Liver (tissue), 9 donors: ENCODE results near the gene GATC. TPM values are rescaled to one million over a fixed set of nuclear protein-coding genes. Genes with fewer than 3 reads are reported as not detected.

ENCODE experiments used
- DNase-seq: peaks from one replicate; pipeline ENCODE4 v3.0.0-alpha.2; 2017; ENCODE audit warnings: low spot score
- H3K27ac ChIP-seq, 2 donors: one replicate each; pipeline ENCODE4 v1.7.0; 2013; ENCODE audit warnings: inconsistent platforms in 2 of 2, low read length in 2 of 2, control low read depth in 1 of 2, low read depth in 1 of 2, mild to moderate bottlenecking in 1 of 2
- H3K27me3 ChIP-seq, 4 donors: one replicate each; pipeline versions ENCODE4 v1.6.1 to v1.7.0; 2013; ENCODE audit warnings: low read length in 3 of 4, inconsistent platforms in 1 of 4, mild to moderate bottlenecking in 1 of 4, moderate library complexity in 1 of 4; ENCODE audit not compliant: control insufficient read depth in 4 of 4, insufficient read depth in 4 of 4
- H3K36me3 ChIP-seq, 4 donors: one replicate each; pipeline versions ENCODE4 v1.6.1 to v1.7.0; 2013; ENCODE audit warnings: low read length in 3 of 4, mild to moderate bottlenecking in 3 of 4, low read depth in 1 of 4, moderate library complexity in 1 of 4; ENCODE audit not compliant: control insufficient read depth in 4 of 4, insufficient read depth in 3 of 4
- H3K4me1 ChIP-seq, 4 donors: one replicate each; pipeline versions ENCODE4 v1.6.1 to v1.7.0; 2013; ENCODE audit warnings: low read length in 3 of 4, mild to moderate bottlenecking in 3 of 4, moderate library complexity in 1 of 4; ENCODE audit not compliant: control insufficient read depth in 4 of 4, insufficient read depth in 4 of 4
- H3K4me3 ChIP-seq, 3 donors: one replicate each; pipeline versions ENCODE4 v1.6.1 to v1.7.0; 2013; ENCODE audit warnings: low read length in 3 of 3, control low read depth in 1 of 3, low read depth in 1 of 3, mild to moderate bottlenecking in 1 of 3
- H3K9ac ChIP-seq, 2 donors: one replicate each; pipeline ENCODE4 v1.7.0; 2013; ENCODE audit warnings: low read length in 2 of 2, mild to moderate bottlenecking in 2 of 2, moderate library complexity in 2 of 2, control low read depth in 1 of 2, low read depth in 1 of 2
- H3K9me3 ChIP-seq, 4 donors: one replicate each; pipeline versions ENCODE4 v1.6.1 to v1.7.0; 2013; ENCODE audit warnings: low read length in 3 of 4; ENCODE audit not compliant: control insufficient read depth in 4 of 4
- ATF3 ChIP-seq: IDR thresholded peaks from 2 replicates; pipeline ENCODE4 v1.6.1; 2016; ENCODE audit warnings: antibody characterized with exemption
- CTCF ChIP-seq: fragments of 150-350 bp; IDR thresholded peaks from 2 replicates; pipeline ENCODE4 v1.5.1; 2017; ENCODE audit warnings: improper control_type of control experiment, low read depth, low read length; ENCODE audit not compliant: missing input control
- EGR1 ChIP-seq, 2 donors: IDR thresholded peaks; 2 replicates each; pipeline ENCODE4 v1.6.1; 2016 to 2018; ENCODE audit warnings: antibody characterized with exemption in 2 of 2, low read depth in 2 of 2
- FOXA1 ChIP-seq: IDR thresholded peaks from 2 replicates; pipeline ENCODE4 v1.6.1; 2016; ENCODE audit warnings: antibody characterized with exemption
- FOXA2 ChIP-seq: IDR thresholded peaks from 2 replicates; pipeline ENCODE4 v1.6.1; 2016; ENCODE audit warnings: antibody characterized with exemption
- GABPA ChIP-seq, 2 donors: IDR thresholded peaks in 1 of 2; conservative IDR thresholded peaks in 1 of 2; 2 replicates each; pipeline ENCODE4 v1.6.1; 2016; ENCODE audit warnings: antibody characterized with exemption in 2 of 2, mild to moderate bottlenecking in 1 of 2, moderate library complexity in 1 of 2
- HNF4A ChIP-seq, 2 donors: conservative IDR thresholded peaks; 2 replicates each; pipeline ENCODE4 v1.6.1; 2016; ENCODE audit warnings: antibody characterized with exemption in 2 of 2, mild to moderate bottlenecking in 2 of 2
- HNF4G ChIP-seq: IDR thresholded peaks from 2 replicates; pipeline ENCODE4 v1.6.1; 2016; ENCODE audit warnings: antibody characterized with exemption
- JUND ChIP-seq, 2 donors: IDR thresholded peaks; 2 replicates each; pipeline ENCODE4 v1.6.1; 2016; ENCODE audit warnings: antibody characterized with exemption in 2 of 2
- MAX ChIP-seq: IDR thresholded peaks from 2 replicates; pipeline ENCODE4 v1.6.1; 2016; ENCODE audit warnings: antibody characterized with exemption
- NR2F2 ChIP-seq: IDR thresholded peaks from 2 replicates; pipeline ENCODE4 v1.6.1; 2016; ENCODE audit warnings: antibody characterized with exemption
- RAD21 ChIP-seq, 2 donors: IDR thresholded peaks; 2 replicates each; pipeline ENCODE4 v1.6.1; 2016; ENCODE audit warnings: antibody characterized with exemption in 2 of 2, mild to moderate bottlenecking in 2 of 2
- REST ChIP-seq: IDR thresholded peaks from 2 replicates; pipeline ENCODE4 v1.6.1; 2016; ENCODE audit warnings: antibody characterized with exemption, mild to moderate bottlenecking
- RXRA ChIP-seq, 2 donors: IDR thresholded peaks; 2 replicates each; pipeline ENCODE4 v1.6.1; 2017 to 2018; ENCODE audit warnings: antibody characterized with exemption in 2 of 2, mild to moderate bottlenecking in 1 of 2
- SP1 ChIP-seq: IDR thresholded peaks from 2 replicates; pipeline ENCODE4 v1.6.1; 2018; ENCODE audit warnings: antibody characterized with exemption, mild to moderate bottlenecking
- TAF1 ChIP-seq: conservative IDR thresholded peaks from 2 replicates; pipeline ENCODE4 v1.6.1; 2016; ENCODE audit warnings: antibody characterized with exemption, mild to moderate bottlenecking
- YY1 ChIP-seq: IDR thresholded peaks from 2 replicates; pipeline ENCODE4 v1.6.1; 2016; ENCODE audit warnings: antibody characterized with exemption, mild to moderate bottlenecking
- ZBTB33 ChIP-seq: IDR thresholded peaks from 2 replicates; pipeline ENCODE4 v1.6.1; 2016; ENCODE audit warnings: antibody characterized with exemption
- WGBS: extraction: QIAGEN DNeasy Blood & Tissue Kit; methylation state at CpG from one replicate; pipeline ENCODE4 v1.1.7; 2013; 5-methylcytosine and 5-hydroxymethylcytosine counted together
- polyA plus RNA-seq, 2 donors: library from polyadenylated mRNA; stranded (reverse) in 1 of 2; unstranded in 1 of 2; fragments of 200-250 nt in 1 of 2; fragments of >200 nt in 1 of 2; fragmentation: Nextera tagmentation in 1 of 2; extraction: Ambion mirVana in 1 of 2; gene quantifications; one replicate each; pipeline versions ENCODE4 v1.2.1 to v1.2.3, GENCODE V29; 2013 to 2015
- total RNA-seq, 2 donors: library from RNA; depleted of rRNA; stranded (reverse); fragments of >200 nt; gene quantifications; one replicate each; pipeline ENCODE4 v1.2.3, GENCODE V29; 2014
- donor health status: healthy.
- donor health status: healthy.
- donor health status: healthy.
- donor health status: healthy.
- donor health status: healthy.

The GATC gene
- total and polyA plus RNA-seq, 4 donors, result 8.9 to 15.5 (median 13.3) TPM

- TF ChIP-seq NR2F2 (no peak), EGR1 (IDR thresholded peaks at IDR 0.05; ENCODE audit: low read depth in 2 of 2) (no peak), JUND (IDR thresholded peaks at IDR 0.05) (no peak), REST (no peak), ATF3 (no peak), RXRA (IDR thresholded peaks at IDR 0.05) (no peak), CTCF (no peak), SP1 (no peak), MAX (no peak), HNF4A (conservative IDR thresholded peaks at IDR 0.05) (no peak), YY1 (no peak)
- Histone ChIP-seq H3K36me3 (no peaks in the 10 kb centered on the region), H3K4me1 (no peaks in the 10 kb centered on the region)
Observed at GRCh38 chr12:120480211-120480610, 34.0 kb downstream of the GATC start.

GRCh38 chr12:120481022-120481767, 35.0 kb downstream of the GATC start:
- WGBS, result 93% methylated on average over 9 of the region's 9 CpGs

More at GRCh38 chr12:120480211-120480610, 34.0 kb downstream of the GATC start:
- 79% methylated on average over 1 of the region's 1 CpG for WGBS
- Histone ChIP-seq H3K27me3 (no peaks in the 10 kb centered on the region), H3K27ac (no peak overlapping the region), H3K9me3 (no peaks in the 10 kb centered on the region), H3K4me3 (no peak overlapping the region), H3K9ac (no peak overlapping the region)
- no peak for DNase-seq

More at GRCh38 chr12:120481022-120481767, 35.0 kb downstream of the GATC start:
- DNase-seq, result no peak
- Histone ChIP-seq H3K9me3 (no peaks in the 10 kb centered on the region), H3K4me1 (no peaks in the 10 kb centered on the region), H3K4me3 (no peak overlapping the region), H3K36me3 (no peaks in the 10 kb centered on the region), H3K9ac (no peak overlapping the region), H3K27ac (no peak overlapping the region), H3K27me3 (no peaks in the 10 kb centered on the region)
- TF ChIP-seq ATF3 (no peak), JUND (IDR thresholded peaks at IDR 0.05) (no peak), ZBTB33 (no peak), HNF4A (conservative IDR thresholded peaks at IDR 0.05) (no peak), GABPA (IDR thresholded peaks at IDR 0.05 in 1 of 2, conservative IDR thresholded peaks at IDR 0.05 in 1 of 2) (no peak), NR2F2 (no peak), HNF4G (no peak), YY1 (no peak), CTCF (no peak), FOXA1 (no peak), RXRA (IDR thresholded peaks at IDR 0.05) (no peak), RAD21 (IDR thresholded peaks at IDR 0.05) (no peak), SP1 (no peak), TAF1 (no peak), FOXA2 (no peak)
